Astrocyte of the cerebellum (primary cell): ENCODE measurements around the gene HDAC4.

ENCODE experiments used
- DNase-seq: peaks from one replicate; pipeline ENCODE4 v3.0.0-alpha.2; 2011; ENCODE audit warnings: low read depth
- H3K4me3 ChIP-seq: 2 replicates; pipeline ENCODE4 v1.5.1; 2011; ENCODE audit warnings: mild to moderate bottlenecking, low read depth, low read length, moderate library complexity
- in situ Hi-C: cut with HindIII; loops from 2 replicates; pipeline ENCODE4 v1.10.0; 2017; ENCODE audit warnings: low sequenced_read_pairs
- TF ChIP-seq, protein P1 (sequence below): IDR thresholded peaks from 2 replicates; pipeline ENCODE4 v1.5.1; 2012; ENCODE audit warnings: low read length, low read depth, moderate library complexity, mild to moderate bottlenecking; ENCODE audit errors: missing control alignments

Gene HDAC4

DNA sequence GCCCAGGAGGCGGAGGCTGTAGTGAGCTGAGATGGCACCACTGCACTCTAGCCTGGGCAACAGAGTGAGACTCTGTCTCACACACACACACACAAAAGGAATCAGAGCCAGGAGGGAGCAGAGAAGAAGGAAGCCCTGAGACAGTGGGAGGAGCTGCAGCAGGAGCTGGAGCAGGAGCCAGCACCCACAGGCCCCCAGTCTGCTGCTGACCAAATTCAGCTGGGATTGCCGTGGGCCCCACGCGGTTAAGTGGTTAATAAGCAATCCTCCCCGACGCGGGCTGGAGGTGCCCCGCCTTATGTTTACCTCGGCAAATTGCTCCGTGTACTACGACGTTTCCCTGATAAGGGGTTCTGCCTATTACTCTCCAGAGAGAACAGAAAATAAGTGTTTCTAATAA is 287.6 kb downstream of the HDAC4 start:
- in situ Hi-C loops: no loop called here
- DNase-seq: no peak
- H3K4me3 ChIP-seq: no peak overlapping the region
- TF ChIP-seq, protein P1, sequence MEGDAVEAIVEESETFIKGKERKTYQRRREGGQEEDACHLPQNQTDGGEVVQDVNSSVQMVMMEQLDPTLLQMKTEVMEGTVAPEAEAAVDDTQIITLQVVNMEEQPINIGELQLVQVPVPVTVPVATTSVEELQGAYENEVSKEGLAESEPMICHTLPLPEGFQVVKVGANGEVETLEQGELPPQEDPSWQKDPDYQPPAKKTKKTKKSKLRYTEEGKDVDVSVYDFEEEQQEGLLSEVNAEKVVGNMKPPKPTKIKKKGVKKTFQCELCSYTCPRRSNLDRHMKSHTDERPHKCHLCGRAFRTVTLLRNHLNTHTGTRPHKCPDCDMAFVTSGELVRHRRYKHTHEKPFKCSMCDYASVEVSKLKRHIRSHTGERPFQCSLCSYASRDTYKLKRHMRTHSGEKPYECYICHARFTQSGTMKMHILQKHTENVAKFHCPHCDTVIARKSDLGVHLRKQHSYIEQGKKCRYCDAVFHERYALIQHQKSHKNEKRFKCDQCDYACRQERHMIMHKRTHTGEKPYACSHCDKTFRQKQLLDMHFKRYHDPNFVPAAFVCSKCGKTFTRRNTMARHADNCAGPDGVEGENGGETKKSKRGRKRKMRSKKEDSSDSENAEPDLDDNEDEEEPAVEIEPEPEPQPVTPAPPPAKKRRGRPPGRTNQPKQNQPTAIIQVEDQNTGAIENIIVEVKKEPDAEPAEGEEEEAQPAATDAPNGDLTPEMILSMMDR: no peak

DNA sequence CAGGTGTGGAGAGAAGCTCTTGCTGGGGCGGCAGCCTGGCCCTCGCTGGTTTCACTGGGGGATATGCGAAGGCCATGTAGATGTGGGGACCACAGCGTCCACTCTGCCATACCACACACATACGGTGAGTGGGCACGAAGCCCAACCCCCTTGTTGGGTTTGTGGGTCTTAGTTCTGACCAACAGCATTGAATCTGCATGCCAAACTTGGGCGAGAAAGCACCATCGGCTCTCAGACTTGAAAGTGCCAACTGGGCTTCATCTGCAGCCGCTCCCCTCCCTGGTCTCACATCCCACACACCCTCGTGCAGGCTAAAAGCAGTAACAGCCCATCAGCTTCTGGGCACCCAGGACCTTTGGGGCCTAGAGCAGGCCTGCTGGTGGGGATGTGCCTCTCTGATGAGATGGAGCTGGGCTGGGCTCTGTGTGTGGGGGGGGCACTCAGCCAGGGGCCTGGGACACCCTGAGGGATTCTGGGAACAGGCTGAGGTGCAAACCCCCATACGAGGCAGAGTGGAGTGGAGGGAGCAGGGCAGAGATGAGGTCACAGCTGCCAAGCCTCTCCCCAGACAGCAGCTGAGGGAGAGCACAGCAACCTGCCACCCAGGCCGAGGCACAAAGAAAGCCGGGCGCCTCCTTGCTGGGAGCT is 288.6 kb downstream of the HDAC4 start:
- H3K4me3 ChIP-seq: no peak overlapping the region
- TF ChIP-seq, protein P1: no peak
- DNase-seq: no peak
- in situ Hi-C loops: no loop called here

DNA sequence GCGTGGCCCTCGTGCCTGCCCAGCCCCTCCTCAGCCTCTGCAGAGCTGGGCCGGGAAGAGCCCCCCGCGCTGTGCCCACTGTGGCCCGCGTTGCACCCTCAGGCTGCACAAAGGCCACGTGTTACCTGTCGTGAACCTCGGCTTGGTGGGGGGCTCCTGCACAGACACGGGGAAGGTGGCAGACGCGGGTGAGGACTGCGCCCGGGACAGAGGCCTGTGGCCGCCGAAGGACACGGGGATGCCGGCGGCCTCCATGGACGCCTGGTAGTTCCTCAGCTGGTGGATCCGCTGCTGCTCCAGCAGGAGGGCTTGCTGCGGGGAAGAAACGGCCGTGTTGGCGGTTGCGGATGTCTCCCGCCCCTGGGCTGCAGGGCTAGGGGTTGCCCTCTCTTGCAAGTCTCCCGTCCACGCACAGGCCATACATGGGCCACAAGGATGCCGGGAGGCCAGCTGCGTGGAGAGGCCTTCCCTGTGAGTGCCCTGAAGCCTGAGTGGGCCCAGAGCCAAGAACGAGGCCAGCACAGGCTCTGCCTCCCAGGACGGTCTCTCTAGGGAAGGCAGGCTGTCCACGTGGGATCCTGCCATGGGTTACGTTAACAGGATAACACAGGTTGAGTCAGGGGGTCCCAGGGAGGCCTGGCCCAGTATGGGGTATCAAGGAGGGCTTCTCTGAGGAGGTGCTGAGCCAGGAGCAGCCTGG is 289.3 kb downstream of the HDAC4 start:
- TF ChIP-seq, protein P1: no peak
- DNase-seq: no peak
- in situ Hi-C loops: no loop called here
- no peak overlapping the region for H3K4me3 ChIP-seq

DNA sequence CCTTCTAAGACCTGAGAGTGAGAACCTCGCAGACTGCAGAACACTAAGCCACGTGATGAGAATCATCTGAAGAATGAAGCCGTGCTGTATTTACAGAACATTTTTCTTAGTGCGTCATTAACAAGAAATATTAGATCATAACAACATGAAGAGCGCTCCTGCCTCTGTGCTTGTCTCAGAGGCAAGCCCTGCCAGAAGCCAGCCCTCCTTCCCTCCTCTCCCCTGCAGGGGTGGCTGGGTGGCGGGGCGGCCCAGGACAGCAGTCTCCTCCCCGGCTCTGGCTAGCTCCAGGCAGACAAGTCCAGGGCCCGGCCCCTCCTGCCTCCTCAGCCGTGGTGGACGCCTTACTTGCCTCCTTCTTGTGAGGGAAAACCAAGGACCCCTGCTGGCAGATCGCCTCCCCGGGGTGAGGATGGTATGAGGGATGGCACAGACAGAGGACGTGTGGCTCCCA is 290.2 kb downstream of the HDAC4 start:
- DNase-seq: no peak
- in situ Hi-C loops: no loop called here
- TF ChIP-seq, protein P1: no peak
- H3K4me3 ChIP-seq: no peak overlapping the region

DNA sequence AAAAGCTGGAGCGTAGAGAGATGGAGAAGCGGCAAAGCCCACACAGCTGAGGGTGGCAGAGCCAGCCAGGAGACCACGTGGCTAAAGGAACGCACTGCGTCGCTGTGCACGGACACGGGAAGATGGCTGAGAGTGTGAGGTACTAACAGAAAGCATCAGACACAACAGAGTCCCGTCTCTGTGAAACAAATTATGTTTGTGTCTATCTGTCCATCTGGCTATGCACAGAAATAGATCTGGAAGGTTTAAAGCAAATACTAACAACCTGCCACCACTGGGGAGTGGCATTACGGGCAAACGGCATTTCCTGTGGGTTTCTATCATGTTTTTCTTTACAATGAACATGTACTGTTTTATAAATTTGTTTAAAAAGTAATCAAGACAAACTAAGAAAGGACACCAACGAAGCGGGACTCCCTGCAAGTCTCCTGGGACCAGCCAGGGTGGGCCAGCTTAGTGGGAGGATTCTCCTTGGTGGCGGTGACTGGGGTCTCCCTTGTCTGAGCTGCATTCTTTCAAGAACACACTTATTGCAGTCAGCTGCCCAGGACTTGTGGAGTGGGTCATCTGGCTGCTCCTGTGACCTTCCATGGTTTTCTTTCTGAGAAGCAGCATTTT is 290.8 kb downstream of the HDAC4 start:
- DNase-seq: no peak
- H3K4me3 ChIP-seq: no peak overlapping the region
- in situ Hi-C loops: no loop called here
- TF ChIP-seq, protein P1: no peak

DNA sequence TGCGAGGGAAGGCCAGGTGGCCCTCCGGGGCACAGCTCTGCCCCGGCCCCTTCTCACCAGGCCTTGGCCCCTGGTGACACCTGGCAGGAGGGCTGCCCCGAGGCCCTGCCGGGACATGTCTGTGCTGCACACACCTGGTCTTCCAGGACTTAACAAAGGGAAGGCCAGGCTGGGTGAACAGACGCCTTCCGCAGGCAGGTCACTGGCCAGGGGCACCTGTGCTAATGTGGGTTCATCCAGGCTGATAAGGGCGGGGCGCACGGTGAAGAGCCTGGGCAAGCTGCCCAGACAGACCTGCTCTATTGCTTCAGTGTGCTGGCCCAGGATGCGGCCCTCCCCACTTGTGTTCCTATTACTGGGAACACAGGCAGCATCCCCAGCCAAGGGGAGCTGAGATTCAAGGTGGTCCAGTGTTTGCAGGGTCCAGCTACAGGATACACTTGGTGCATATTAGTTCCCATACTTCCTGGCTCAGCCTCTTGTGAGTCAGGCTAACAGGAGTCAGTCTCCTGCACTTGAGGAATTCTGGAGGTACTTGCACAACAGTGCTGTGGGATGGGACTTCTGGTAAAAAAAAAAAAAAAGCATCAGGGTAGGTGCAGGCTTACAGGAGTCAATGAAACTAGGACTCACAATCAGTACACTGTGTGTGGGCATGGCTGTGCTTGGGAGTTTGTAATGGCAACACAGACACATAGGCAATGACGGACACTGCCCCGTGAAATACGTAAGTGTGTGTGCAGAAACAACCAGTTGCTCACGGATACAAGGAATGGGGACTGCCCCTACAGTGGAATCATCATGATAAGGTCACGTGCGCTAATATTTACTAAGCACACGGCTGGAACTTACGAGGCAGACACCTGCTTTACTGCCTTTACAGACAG is 291.5 kb downstream of the HDAC4 start:
- TF ChIP-seq, protein P1: no peak
- DNase-seq: no peak
- in situ Hi-C loops: no loop called here
- H3K4me3 ChIP-seq: no peak overlapping the region
